ENCODE results near the gene SMYD3.

Gene SMYD3

DNA sequence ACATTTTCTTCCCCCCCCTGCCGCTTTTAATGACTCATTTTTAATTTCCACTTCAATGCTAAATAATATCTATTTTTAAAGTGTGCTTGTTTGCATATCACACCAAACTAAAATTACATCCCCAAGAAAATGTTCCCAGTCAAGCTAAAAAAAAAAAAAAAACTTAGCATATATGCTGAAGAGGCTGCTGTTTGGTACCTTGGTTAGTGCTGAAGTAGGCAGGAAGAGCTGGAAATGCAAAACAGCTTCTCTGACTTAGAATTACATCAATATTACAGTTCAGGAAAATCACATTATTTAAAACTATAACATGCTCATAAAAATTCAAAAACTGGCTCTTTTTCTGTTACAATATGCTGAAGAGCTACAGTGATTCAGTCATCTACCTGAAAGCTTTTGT lies 372.3 kb downstream of the SMYD3 start:
- no peak for TF ChIP-seq CTCF (IDR thresholded peaks at IDR 0.05; ENCODE audit: insufficient read depth, low read length)
- no peak for DNase-seq (ENCODE audit: low read depth in 1 of 2, low spot score in 1 of 2)
- H3K27ac ChIP-seq (replicated peaks) = no peak overlapping the region
- no peak overlapping the region for H3K4me3 ChIP-seq (replicated peaks; ENCODE audit: insufficient read depth, low read length)
- no peaks in the 10 kb centered on the region for H3K27me3 ChIP-seq (ENCODE audit: insufficient read depth, poor library complexity, severe bottlenecking)

DNA sequence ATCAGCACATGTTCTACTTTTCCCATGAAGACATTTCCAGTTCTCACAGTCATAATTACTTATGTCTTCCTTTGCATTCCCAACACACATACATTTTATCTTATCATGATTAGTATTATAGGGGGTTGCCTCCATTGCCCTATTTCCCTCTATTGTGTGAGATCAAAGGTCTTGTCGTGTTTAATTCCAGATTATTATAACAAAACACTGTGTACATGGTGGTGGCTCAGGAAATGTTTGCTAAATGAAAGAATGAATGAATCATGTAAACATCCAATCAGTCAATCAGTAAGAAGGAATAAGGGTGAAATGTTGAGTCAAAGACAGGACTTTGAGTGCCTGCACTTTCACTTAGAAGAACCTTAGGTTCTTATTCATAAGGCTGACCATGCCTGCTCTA lies 376.0 kb downstream of the SMYD3 start:
- H3K4me3 ChIP-seq (replicated peaks; ENCODE audit: insufficient read depth, low read length) = no peak overlapping the region
- H3K27ac ChIP-seq (replicated peaks) = no peak overlapping the region
- no peak for TF ChIP-seq GABPA (IDR thresholded peaks at IDR 0.05; ENCODE audit: low read depth)
- TF ChIP-seq SPI1 (IDR thresholded peaks at IDR 0.05; ENCODE audit: borderline replicate concordance, low read depth) = 0 out of 2 replicates have a peak, but pooled peaks have one; percentile 15
- H3K27me3 ChIP-seq (ENCODE audit: insufficient read depth, poor library complexity, severe bottlenecking) = no peaks in the 10 kb centered on the region
- no peak for DNase-seq (ENCODE audit: low read depth in 1 of 2, low spot score in 1 of 2)

DNA sequence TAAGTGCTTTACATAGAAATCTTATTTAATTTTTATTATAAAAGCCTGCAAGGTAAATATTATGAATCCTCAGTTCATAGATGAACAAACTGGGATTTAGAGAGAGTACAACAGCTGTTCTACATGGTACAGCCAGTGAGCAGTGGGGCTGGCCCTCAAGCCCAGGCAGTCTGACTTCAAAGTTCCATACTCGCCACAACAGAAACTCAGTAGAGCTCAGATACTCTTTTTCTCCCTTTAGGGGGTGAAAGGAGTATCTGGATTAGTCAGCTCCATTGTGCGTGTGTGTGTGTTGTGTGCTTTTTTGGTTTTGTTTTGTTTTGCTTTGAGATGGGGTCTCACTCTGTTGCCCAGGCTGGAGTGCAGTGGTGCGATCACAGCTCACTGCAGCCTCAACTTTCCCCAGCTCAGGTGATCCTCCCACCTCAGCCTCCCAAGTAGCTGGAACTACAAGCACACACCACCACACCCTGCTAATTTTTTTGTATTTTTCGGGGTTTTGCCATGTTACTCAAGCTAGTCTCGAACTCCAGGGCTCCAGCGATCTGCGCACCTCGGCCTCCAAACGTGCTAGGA lies 378.5 kb downstream of the SMYD3 start:
- Histone ChIP-seq H3K4me3 (replicated peaks; ENCODE audit: insufficient read depth, low read length) (no peak overlapping the region), H3K27ac (replicated peaks) (no peak overlapping the region), H3K27me3 (ENCODE audit: insufficient read depth, poor library complexity, severe bottlenecking) (no peaks in the 10 kb centered on the region)
- DNase-seq (ENCODE audit: low read depth in 1 of 2, low spot score in 1 of 2) = no peak
- TF ChIP-seq, protein P1, sequence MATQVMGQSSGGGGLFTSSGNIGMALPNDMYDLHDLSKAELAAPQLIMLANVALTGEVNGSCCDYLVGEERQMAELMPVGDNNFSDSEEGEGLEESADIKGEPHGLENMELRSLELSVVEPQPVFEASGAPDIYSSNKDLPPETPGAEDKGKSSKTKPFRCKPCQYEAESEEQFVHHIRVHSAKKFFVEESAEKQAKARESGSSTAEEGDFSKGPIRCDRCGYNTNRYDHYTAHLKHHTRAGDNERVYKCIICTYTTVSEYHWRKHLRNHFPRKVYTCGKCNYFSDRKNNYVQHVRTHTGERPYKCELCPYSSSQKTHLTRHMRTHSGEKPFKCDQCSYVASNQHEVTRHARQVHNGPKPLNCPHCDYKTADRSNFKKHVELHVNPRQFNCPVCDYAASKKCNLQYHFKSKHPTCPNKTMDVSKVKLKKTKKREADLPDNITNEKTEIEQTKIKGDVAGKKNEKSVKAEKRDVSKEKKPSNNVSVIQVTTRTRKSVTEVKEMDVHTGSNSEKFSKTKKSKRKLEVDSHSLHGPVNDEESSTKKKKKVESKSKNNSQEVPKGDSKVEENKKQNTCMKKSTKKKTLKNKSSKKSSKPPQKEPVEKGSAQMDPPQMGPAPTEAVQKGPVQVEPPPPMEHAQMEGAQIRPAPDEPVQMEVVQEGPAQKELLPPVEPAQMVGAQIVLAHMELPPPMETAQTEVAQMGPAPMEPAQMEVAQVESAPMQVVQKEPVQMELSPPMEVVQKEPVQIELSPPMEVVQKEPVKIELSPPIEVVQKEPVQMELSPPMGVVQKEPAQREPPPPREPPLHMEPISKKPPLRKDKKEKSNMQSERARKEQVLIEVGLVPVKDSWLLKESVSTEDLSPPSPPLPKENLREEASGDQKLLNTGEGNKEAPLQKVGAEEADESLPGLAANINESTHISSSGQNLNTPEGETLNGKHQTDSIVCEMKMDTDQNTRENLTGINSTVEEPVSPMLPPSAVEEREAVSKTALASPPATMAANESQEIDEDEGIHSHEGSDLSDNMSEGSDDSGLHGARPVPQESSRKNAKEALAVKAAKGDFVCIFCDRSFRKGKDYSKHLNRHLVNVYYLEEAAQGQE (IDR thresholded peaks at IDR 0.05; ENCODE audit: insufficient replicate concordance, low read depth) = no peak
- TF ChIP-seq CTCF (IDR thresholded peaks at IDR 0.05; ENCODE audit: insufficient read depth, low read length) = no peak
- no peak for TF ChIP-seq GABPA (IDR thresholded peaks at IDR 0.05; ENCODE audit: low read depth)
- no peak for TF ChIP-seq POLR2AphosphoS5 (IDR thresholded peaks at IDR 0.05; ENCODE audit: low read depth)
- TF ChIP-seq SPI1 (IDR thresholded peaks at IDR 0.05; ENCODE audit: borderline replicate concordance, low read depth) = no peak

- no peak overlapping the region for H3K27ac ChIP-seq (replicated peaks)
- TF ChIP-seq, protein P1 (IDR thresholded peaks at IDR 0.05; ENCODE audit: insufficient replicate concordance, low read depth) = no peak
- TF ChIP-seq GABPA (IDR thresholded peaks at IDR 0.05; ENCODE audit: low read depth) (no peak), CTCF (IDR thresholded peaks at IDR 0.05; ENCODE audit: insufficient read depth, low read length) (no peak), SPI1 (IDR thresholded peaks at IDR 0.05; ENCODE audit: borderline replicate concordance, low read depth) (no peak), POLR2AphosphoS5 (IDR thresholded peaks at IDR 0.05; ENCODE audit: low read depth) (no peak)
- DNase-seq (ENCODE audit: low read depth in 1 of 2, low spot score in 1 of 2) = no peak
- H3K4me3 ChIP-seq (replicated peaks; ENCODE audit: insufficient read depth, low read length) = no peak overlapping the region
- no peaks in the 10 kb centered on the region for H3K27me3 ChIP-seq (ENCODE audit: insufficient read depth, poor library complexity, severe bottlenecking)
Observed at GRCh38 chr1:246126580-246126979, 380.5 kb downstream of the SMYD3 start.
